Stimulated activated CD8-positive, alpha-beta memory T cell treated with anti-CD3 and anti-CD28 coated beads, Interleukin-4, amount 100 ng/mL, for 1 hour (primary cell): ENCODE measurements around the gene MFSD2A.
"Not testable (repeated sequence)": the region's sequence is repeated elsewhere in the genome, so short reads cannot be mapped to it uniquely, and the experiment has no call there.

Experiments used
- DNase-seq, 2 donors: peaks; one replicate each; pipeline ENCODE4 v3.0.0-alpha.2; 2020; ENCODE audit warnings: low read depth in 2 of 2, low spot score in 1 of 2

The MFSD2A gene

DNA sequence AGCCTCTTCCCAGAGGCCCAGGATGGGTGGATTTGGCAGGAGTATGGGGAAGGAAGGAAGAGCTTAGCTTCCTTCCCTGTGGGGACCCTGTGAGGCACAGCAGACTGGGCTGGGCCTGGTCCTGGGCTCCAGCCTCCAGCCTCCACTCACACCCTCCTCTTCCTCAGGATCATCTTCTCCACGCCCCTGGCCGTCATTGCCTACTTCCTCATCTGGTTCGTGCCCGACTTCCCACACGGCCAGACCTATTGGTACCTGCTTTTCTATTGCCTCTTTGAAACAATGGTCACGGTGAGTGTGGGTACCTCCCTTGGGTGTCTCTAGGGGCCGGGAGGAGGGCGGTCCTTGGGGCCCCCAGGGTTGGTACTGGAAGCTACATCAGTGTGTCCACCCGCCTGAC lies 10.1 kb downstream of the MFSD2A start:
- no peak for DNase-seq

- DNase-seq = no peak
These were observed 14.1 kb downstream of the MFSD2A start for GRCh38 chr1:39969048-39969447.

- DNase-seq = no peak
These were observed 14.8 kb downstream of the MFSD2A start for GRCh38 chr1:39969531-39970270.

DNA sequence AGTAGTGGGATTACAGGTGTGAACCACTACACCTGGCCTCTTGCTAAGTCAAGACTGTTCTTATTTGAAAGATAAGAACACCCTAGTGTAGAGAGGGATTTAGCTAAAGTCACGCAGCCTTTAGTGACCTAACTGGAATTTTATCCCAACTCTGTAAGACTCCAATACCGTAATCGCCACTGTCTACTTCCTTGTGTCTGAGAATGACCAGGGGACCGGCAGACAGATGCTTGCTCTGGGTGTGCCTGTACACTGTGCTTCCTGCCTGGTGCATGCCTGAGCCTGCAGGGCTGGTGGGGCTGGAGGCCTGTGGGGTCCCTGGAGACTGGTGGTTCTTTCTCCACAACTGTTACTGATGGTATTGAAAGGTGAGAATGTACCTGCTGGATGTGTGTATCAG lies 15.3 kb downstream of the MFSD2A start:
- no peak for DNase-seq

GRCh38 chr1:39971138-39971537 lies 16.2 kb downstream of the MFSD2A start:
- DNase-seq = no peak

GRCh38 chr1:39973503-39974135 lies 18.7 kb downstream of the MFSD2A start:
- DNase-seq = peak; percentile 38 to 62

DNA sequence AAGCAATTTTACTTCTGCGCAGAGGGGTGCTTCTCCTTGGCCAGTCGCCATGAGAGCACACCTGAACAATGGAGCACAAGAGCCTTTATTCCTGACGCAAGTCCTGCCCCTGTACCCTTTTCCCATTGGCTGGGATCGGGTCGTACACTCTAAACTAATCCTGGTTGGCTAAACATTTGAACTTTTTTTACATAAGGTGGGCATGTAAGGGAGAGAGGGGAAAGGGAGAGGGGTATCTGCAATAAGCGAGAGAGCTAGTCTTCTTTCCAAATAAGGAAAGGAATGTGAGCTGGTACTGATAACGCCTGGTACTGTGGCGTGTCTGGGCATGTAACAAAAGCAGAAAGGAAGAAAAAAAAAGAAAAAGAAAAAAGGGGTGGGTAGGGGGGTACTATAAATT lies 21.8 kb downstream of the MFSD2A start:
- no peak for DNase-seq

GRCh38 chr1:39977202-39977601 lies 22.3 kb downstream of the MFSD2A start:
- DNase-seq = no peak

DNA sequence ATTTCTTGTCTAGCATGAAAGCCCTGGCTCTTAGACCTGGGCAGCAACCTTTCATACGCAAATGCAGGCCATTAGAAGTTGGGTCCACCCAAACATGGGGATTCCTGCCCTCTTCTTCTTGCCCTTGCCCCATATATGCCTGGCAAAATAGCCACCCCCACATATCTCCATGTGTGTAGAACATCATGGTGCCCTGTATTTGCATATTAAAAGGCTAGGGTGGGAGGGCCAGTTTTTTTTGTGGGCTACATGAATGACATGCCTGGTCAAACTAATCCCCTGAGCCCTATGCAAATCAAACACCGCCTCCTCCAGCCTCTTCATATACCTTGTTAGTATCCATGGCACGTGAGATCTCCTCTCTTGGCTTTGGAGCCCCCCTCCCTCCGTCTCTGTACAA lies 24.7 kb downstream of the MFSD2A start:
- DNase-seq = no peak

- DNase-seq = no peak
These were observed 25.8 kb downstream of the MFSD2A start for GRCh38 chr1:39980555-39981313.

DNA sequence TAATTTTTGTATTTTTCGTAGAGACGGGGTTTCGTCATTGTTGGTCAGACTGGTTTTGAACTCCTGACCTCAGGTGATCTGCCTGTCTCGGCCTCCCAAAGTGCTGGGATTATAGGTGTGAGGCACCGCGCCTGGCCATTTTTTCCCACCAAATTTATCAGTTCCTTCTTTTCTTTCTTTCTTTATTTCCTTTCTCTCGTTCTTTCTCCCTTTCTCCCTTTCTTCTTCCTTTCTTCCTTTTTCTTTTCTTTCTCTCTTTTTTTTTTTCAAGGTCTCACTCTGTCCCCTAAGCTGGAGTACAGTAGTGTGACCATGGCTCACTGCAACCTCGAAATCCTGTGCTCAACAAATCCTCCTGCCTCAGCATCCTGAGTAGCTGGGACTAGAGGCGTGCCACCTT lies 26.4 kb downstream of the MFSD2A start:
- DNase-seq = no peak

DNA sequence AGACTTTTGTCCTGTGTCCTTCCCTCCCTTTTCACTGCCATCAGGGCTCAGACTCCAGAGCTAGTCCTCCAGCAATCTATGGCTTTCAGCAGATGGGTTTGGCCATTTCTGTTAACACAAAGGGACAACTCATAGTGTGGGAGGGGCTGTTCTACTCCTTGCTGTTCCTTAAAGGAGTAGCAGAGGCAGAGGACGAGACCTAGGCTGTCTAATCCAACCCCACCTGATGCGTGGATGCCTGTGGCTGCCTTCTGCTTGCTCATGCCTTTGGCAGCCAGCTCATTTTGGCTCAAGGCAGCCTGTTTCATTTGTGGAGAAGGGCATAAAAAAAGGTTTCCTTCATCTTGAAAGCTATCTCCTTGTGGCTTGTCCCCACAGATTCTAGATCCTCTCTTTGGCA lies 27.0 kb downstream of the MFSD2A start:
- DNase-seq = no peak

- not testable (repeated sequence) for DNase-seq
These were observed 29.5 kb downstream of the MFSD2A start for GRCh38 chr1:39984480-39984879.

DNA sequence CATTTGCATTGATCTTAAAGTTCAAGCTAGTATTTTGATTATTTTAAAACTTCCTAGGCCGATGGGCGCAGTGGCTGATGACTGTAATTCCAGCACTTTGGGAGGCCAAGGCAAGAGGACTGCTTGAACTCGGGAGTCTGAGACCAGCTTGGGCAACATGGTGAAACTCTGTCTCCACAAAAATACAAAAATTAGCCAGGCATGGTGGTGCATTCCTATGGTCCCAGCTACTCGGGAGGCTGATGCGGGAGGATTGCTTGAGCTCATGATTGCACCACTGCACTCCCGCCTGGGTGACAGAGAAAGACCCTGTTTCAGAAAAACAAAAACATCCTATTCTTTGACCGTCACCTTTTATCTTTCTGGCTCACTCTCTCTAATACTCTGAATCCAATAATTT lies 30.0 kb downstream of the MFSD2A start:
- no peak for DNase-seq

DNA sequence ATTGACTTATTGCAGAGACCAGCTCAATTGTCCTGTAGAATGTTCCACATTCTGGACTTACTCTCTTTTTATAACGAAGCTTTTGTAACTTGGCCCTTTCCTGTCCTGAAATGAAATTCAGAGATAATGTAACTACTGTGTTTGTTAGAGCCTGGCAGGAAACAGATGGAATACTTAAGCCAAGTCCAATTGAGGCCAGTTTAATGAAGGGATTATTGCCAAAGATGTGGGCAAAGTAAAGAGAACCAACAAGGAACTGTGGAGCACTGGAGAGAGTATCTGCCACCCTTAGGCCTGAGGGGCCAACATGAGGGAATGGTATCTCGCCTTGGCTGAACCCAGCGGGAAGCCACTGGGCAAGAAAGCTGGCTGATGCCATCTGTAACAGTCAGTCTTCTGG lies 32.9 kb downstream of the MFSD2A start:
- DNase-seq = no peak

GRCh38 chr1:39988618-39989343 lies 33.8 kb downstream of the MFSD2A start:
- no peak for DNase-seq

DNA sequence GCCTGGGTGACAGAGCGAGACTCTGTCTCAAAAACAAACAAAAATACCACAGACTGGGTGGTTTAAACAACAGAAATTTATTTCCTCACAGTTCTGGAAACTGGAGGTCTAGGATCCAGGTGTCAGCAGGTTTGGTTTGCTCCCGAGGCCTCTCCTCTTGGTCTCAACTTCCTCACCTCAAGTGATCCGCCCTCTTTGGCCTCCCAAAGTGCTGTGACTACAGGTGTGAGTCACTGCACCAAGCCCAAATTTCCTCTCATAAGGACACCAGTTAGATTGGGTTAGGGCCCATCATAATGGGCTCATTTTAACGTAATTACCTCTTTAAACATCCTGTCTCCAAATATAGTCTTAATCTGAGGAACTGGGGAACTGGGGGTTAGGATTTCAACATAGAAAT lies 35.5 kb downstream of the MFSD2A start:
- DNase-seq = no peak

DNA sequence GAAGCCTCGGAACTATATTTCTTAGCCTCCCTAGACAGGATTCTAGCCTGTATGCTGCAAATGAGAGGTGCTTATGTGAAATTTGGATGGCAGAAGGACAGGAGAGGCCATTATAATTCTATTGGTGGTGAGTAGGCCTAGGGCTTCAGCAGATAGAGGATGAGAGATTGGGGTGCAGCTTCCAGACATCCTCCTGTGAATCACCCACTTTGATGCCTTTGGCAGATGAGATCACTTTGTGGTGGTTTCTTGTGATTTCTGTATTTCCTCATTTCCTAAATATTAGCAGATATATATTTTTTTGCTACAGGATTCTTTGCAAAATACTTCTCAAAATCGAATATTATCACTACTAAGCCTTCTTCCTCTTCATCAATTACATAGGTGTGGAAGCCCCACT lies 37.3 kb downstream of the MFSD2A start:
- no peak for DNase-seq

DNA sequence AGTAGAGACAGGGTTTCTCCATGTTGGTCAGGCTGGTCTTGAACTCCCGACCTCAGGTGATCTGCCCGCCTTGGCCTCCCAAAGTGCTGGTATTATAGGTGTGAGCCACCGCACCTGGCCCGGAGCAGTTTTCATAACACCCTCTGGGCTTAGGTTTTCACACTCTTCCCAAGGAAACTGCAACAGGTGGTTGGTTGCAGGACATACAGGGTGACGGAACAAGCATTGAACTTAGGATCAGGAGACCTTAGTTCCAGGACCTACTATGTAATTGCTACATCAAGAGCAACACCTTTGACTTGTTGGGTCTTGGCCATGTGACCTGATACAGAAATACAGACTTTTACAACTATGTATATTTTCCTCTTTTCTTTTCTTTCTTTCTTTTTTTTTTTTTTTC lies 37.9 kb downstream of the MFSD2A start:
- no peak for DNase-seq

- DNase-seq = no peak
These were observed 41.0 kb downstream of the MFSD2A start for GRCh38 chr1:39995973-39996393.

GRCh38 chr1:39996396-39997004 lies 41.6 kb downstream of the MFSD2A start:
- DNase-seq = no peak
